Measurements from ENCODE around the gene RAP1A. TPM values are rescaled to one million over a fixed set of nuclear protein-coding genes. Genes with fewer than 3 reads are reported as not detected.
A peak's percentile ranks its signal among the peaks of the same experiment; 100 is the strongest.
"Not testable (repeated sequence)": the region's sequence is repeated elsewhere in the genome, so short reads cannot be mapped to it uniquely, and the experiment has no call there.

Gene RAP1A
- total and polyA plus RNA-seq, 4 donors = 108 to 318 (median 149) TPM

- intact Hi-C loops (cut with DNase I) = no loop called here
- Histone ChIP-seq H3K9me3 (ENCODE audit: control insufficient read depth, low read length) (no peaks in the 10 kb centered on the region), H3K4me1 (ENCODE audit: control insufficient read depth in 1 of 2, insufficient read depth in 2 of 2, low read length in 2 of 2) (peaks cover 0 to 2% of the 10 kb centered on the region in 2 donors), H3K27ac (ENCODE audit: low read depth in 1 of 2, low read length in 2 of 2) (no peak overlapping the region), H3K36me3 (ENCODE audit: control insufficient read depth in 1 of 2, insufficient read depth in 2 of 2, low read length in 1 of 2) (no peaks in the 10 kb centered on the region), H3K27me3 (ENCODE audit: control insufficient read depth in 1 of 2, insufficient read depth in 2 of 2, low read length in 1 of 2) (no peaks in the 10 kb centered on the region), H3K4me3 (ENCODE audit: low read length in 2 of 2) (no peak overlapping the region)
- DNase-seq = peak in 1 of 2 donors; percentile 56
- no peak for ATAC-seq (ENCODE audit: low FRiP score)
- 83 to 92% methylated on average over 4 of the region's 4 CpGs for WGBS, 2 donors
Measured at GRCh38 chr1:111603979-111604378, 15.6 kb upstream of the RAP1A start.

- no peaks in the 10 kb centered on the region for H3K27me3 ChIP-seq (ENCODE audit: control insufficient read depth in 1 of 2, insufficient read depth in 2 of 2, low read length in 1 of 2)
- no peaks in the 10 kb centered on the region for H3K9me3 ChIP-seq (ENCODE audit: control insufficient read depth, low read length)
- H3K36me3 ChIP-seq (ENCODE audit: control insufficient read depth in 1 of 2, insufficient read depth in 2 of 2, low read length in 1 of 2) = no peaks in the 10 kb centered on the region
- H3K4me1 ChIP-seq (ENCODE audit: control insufficient read depth in 1 of 2, insufficient read depth in 2 of 2, low read length in 2 of 2) = peaks cover 0 to 2% of the 10 kb centered on the region in 2 donors
- intact Hi-C loops (cut with DNase I) = no loop called here
- ATAC-seq (ENCODE audit: low FRiP score) (no peak), DNase-seq (no peak)
- H3K4me3 ChIP-seq (ENCODE audit: low read length in 2 of 2) = no peak overlapping the region
- 49 to 67% methylated on average over 3 of the region's 3 CpGs for WGBS, 2 donors
- H3K27ac ChIP-seq (ENCODE audit: low read depth in 1 of 2, low read length in 2 of 2) = no peak overlapping the region
Measured at GRCh38 chr1:111604931-111605330, 14.7 kb upstream of the RAP1A start.

- Histone ChIP-seq H3K36me3 (ENCODE audit: control insufficient read depth in 1 of 2, insufficient read depth in 2 of 2, low read length in 1 of 2) (no peaks in the 10 kb centered on the region), H3K9me3 (ENCODE audit: control insufficient read depth, low read length) (no peaks in the 10 kb centered on the region), H3K4me1 (ENCODE audit: control insufficient read depth in 1 of 2, insufficient read depth in 2 of 2, low read length in 2 of 2) (peaks cover 0 to 2% of the 10 kb centered on the region in 2 donors), H3K4me3 (ENCODE audit: low read length in 2 of 2) (no peak overlapping the region), H3K27ac (ENCODE audit: low read depth in 1 of 2, low read length in 2 of 2) (peak overlapping the region in 1 of 2 donors; percentile 16), H3K27me3 (ENCODE audit: control insufficient read depth in 1 of 2, insufficient read depth in 2 of 2, low read length in 1 of 2) (no peaks in the 10 kb centered on the region)
- ATAC-seq (ENCODE audit: low FRiP score) (peak; percentile 88), DNase-seq (peak; percentile 61 to 74)
- intact Hi-C loops (cut with DNase I) = no loop called here
Measured at GRCh38 chr1:111605576-111605975, 14.0 kb upstream of the RAP1A start.

GRCh38 chr1:111606457-111607215, 13.0 kb upstream of the RAP1A start:
- ATAC-seq (ENCODE audit: low FRiP score) (peak; percentile 88), DNase-seq (peak; percentile 76 to 85)
- H3K4me1 ChIP-seq (ENCODE audit: control insufficient read depth in 1 of 2, insufficient read depth in 2 of 2, low read length in 2 of 2); H3K36me3 ChIP-seq (ENCODE audit: control insufficient read depth in 1 of 2, insufficient read depth in 2 of 2, low read length in 1 of 2); H3K4me3 ChIP-seq (ENCODE audit: low read length in 2 of 2); H3K9me3 ChIP-seq (ENCODE audit: control insufficient read depth, low read length); intact Hi-C loops (cut with DNase I); H3K27me3 ChIP-seq (ENCODE audit: control insufficient read depth in 1 of 2, insufficient read depth in 2 of 2, low read length in 1 of 2): not testable (repeated sequence)
- peak overlapping the region; percentile 16 to 40 for H3K27ac ChIP-seq (ENCODE audit: low read depth in 1 of 2, low read length in 2 of 2)
- 21 to 23% methylated on average over 6 of the region's 8 CpGs for WGBS, 2 donors

- H3K36me3 ChIP-seq (ENCODE audit: control insufficient read depth in 1 of 2, insufficient read depth in 2 of 2, low read length in 1 of 2); H3K27me3 ChIP-seq (ENCODE audit: control insufficient read depth in 1 of 2, insufficient read depth in 2 of 2, low read length in 1 of 2); ATAC-seq (ENCODE audit: low FRiP score); H3K27ac ChIP-seq (ENCODE audit: low read depth in 1 of 2, low read length in 2 of 2); H3K4me3 ChIP-seq (ENCODE audit: low read length in 2 of 2); DNase-seq; H3K4me1 ChIP-seq (ENCODE audit: control insufficient read depth in 1 of 2, insufficient read depth in 2 of 2, low read length in 2 of 2); intact Hi-C loops (cut with DNase I); H3K9me3 ChIP-seq (ENCODE audit: control insufficient read depth, low read length): not testable (repeated sequence)
- WGBS, 2 donors = 94 to 99% methylated on average over 18 to 23 of the region's 24 CpGs
Measured at GRCh38 chr1:111608528-111608927, 11.1 kb upstream of the RAP1A start.

- no peaks in the 10 kb centered on the region for H3K9me3 ChIP-seq (ENCODE audit: control insufficient read depth, low read length)
- H3K36me3 ChIP-seq (ENCODE audit: control insufficient read depth in 1 of 2, insufficient read depth in 2 of 2, low read length in 1 of 2) = no peaks in the 10 kb centered on the region
- H3K27ac ChIP-seq (ENCODE audit: low read depth in 1 of 2, low read length in 2 of 2) = no peak overlapping the region
- ATAC-seq (ENCODE audit: low FRiP score) (no peak), DNase-seq (no peak)
- H3K4me1 ChIP-seq (ENCODE audit: control insufficient read depth in 1 of 2, insufficient read depth in 2 of 2, low read length in 2 of 2) = no peaks in the 10 kb centered on the region
- intact Hi-C loops (cut with DNase I) = no loop called here
- WGBS, 2 donors = 77 to 84% methylated on average over 2 of the region's 2 CpGs
- H3K4me3 ChIP-seq (ENCODE audit: low read length in 2 of 2) = no peak overlapping the region
- no peaks in the 10 kb centered on the region for H3K27me3 ChIP-seq (ENCODE audit: control insufficient read depth in 1 of 2, insufficient read depth in 2 of 2, low read length in 1 of 2)
Measured at GRCh38 chr1:111611986-111612385, 7.6 kb upstream of the RAP1A start.

- DNase-seq (no peak), ATAC-seq (ENCODE audit: low FRiP score) (no peak)
- WGBS, 2 donors = 87 to 88% methylated on average over 3 of the region's 3 CpGs
- Histone ChIP-seq H3K27me3 (ENCODE audit: control insufficient read depth in 1 of 2, insufficient read depth in 2 of 2, low read length in 1 of 2) (no peaks in the 10 kb centered on the region), H3K4me3 (ENCODE audit: low read length in 2 of 2) (no peak overlapping the region), H3K9me3 (ENCODE audit: control insufficient read depth, low read length) (no peaks in the 10 kb centered on the region), H3K36me3 (ENCODE audit: control insufficient read depth in 1 of 2, insufficient read depth in 2 of 2, low read length in 1 of 2) (no peaks in the 10 kb centered on the region), H3K4me1 (ENCODE audit: control insufficient read depth in 1 of 2, insufficient read depth in 2 of 2, low read length in 2 of 2) (no peaks in the 10 kb centered on the region), H3K27ac (ENCODE audit: low read depth in 1 of 2, low read length in 2 of 2) (no peak overlapping the region)
- intact Hi-C loops (cut with DNase I) = loop anchor here in 1 of 2 donors (5.0 kb wide), 1 partner anchor 109 kb away; no protein-coding TSS in a partner anchor
Measured at GRCh38 chr1:111615870-111616715, 3.5 kb upstream of the RAP1A start.

- WGBS, 2 donors = 92 to 94% methylated on average over 2 of the region's 2 CpGs
- Histone ChIP-seq H3K36me3 (ENCODE audit: control insufficient read depth in 1 of 2, insufficient read depth in 2 of 2, low read length in 1 of 2) (no peaks in the 10 kb centered on the region), H3K4me3 (ENCODE audit: low read length in 2 of 2) (no peak overlapping the region), H3K27ac (ENCODE audit: low read depth in 1 of 2, low read length in 2 of 2) (no peak overlapping the region), H3K4me1 (ENCODE audit: control insufficient read depth in 1 of 2, insufficient read depth in 2 of 2, low read length in 2 of 2) (peaks cover 0 to 5% of the 10 kb centered on the region in 2 donors), H3K27me3 (ENCODE audit: control insufficient read depth in 1 of 2, insufficient read depth in 2 of 2, low read length in 1 of 2) (no peaks in the 10 kb centered on the region), H3K9me3 (ENCODE audit: control insufficient read depth, low read length) (no peaks in the 10 kb centered on the region)
- DNase-seq = no peak
- ATAC-seq (ENCODE audit: low FRiP score) = no peak
- intact Hi-C loops (cut with DNase I) = loop anchor here in 1 of 2 donors (2.0 to 5.0 kb wide), 2 partner anchors 25 to 111 kb away; no protein-coding TSS in a partner anchor
Measured at GRCh38 chr1:111618081-111618480, 1.5 kb upstream of the RAP1A start.

All from aorta (tissue), 5 donors.